Measurements from ENCODE around the gene MT2A. TPM values are rescaled to one million over a fixed set of nuclear protein-coding genes. Genes with fewer than 3 reads are reported as not detected.

MT2A gene
- total RNA-seq, 1 donor from 2014 or later = 220 TPM

- ATAC-seq = peak; percentile 63
Observed at GRCh38 chr16:56600398-56600999, 7.9 kb upstream of the MT2A start.

- no peak for ATAC-seq
Observed at GRCh38 chr16:56601325-56601724, 7.1 kb upstream of the MT2A start.

- ATAC-seq = no peak
Observed at GRCh38 chr16:56603589-56603988, 4.8 kb upstream of the MT2A start.

GRCh38 chr16:56604966-56605365 lies 3.4 kb upstream of the MT2A start:
- no peak for ATAC-seq

GRCh38 chr16:56605475-56605874 lies 2.9 kb upstream of the MT2A start:
- ATAC-seq = no peak

GRCh38 chr16:56606071-56606475 lies 2.3 kb upstream of the MT2A start:
- ATAC-seq = no peak

GRCh38 chr16:56606476-56607108 lies 1.8 kb upstream of the MT2A start:
- no peak for ATAC-seq

GRCh38 chr16:56607109-56607618 lies 1.2 kb upstream of the MT2A start:
- ATAC-seq = peak; percentile 65

- ATAC-seq = no peak
Observed at GRCh38 chr16:56607675-56608042, 725 bp upstream of the MT2A start.

- no peak for ATAC-seq
Observed at GRCh38 chr16:56608876-56609462, 585 bp downstream of the MT2A start.

- ATAC-seq = no peak
Observed at GRCh38 chr16:56609463-56609921, 1.1 kb downstream of the MT2A start.

GRCh38 chr16:56610017-56610608 lies 1.7 kb downstream of the MT2A start:
- ATAC-seq = peak; percentile 34

- no peak for ATAC-seq
Observed at GRCh38 chr16:56610609-56611111, 2.3 kb downstream of the MT2A start.

- ATAC-seq = no peak
Observed at GRCh38 chr16:56611281-56611833, 3.0 kb downstream of the MT2A start.

GRCh38 chr16:56613706-56614105 lies 5.3 kb downstream of the MT2A start:
- ATAC-seq = no peak

- no peak for ATAC-seq
Observed at GRCh38 chr16:56614549-56614991, 6.2 kb downstream of the MT2A start.

GRCh38 chr16:56615353-56615752 lies 7.0 kb downstream of the MT2A start:
- ATAC-seq = no peak

GRCh38 chr16:56616608-56617211 lies 8.3 kb downstream of the MT2A start:
- peak; percentile 9 for ATAC-seq

- peak; percentile 82 for ATAC-seq
Observed at GRCh38 chr16:56617212-56618085, 9.1 kb downstream of the MT2A start.

- no peak for ATAC-seq
Observed at GRCh38 chr16:56618138-56618537, 9.8 kb downstream of the MT2A start.

- no peak for ATAC-seq
Observed at GRCh38 chr16:56620339-56620897, 12.0 kb downstream of the MT2A start.

Data from esophagus mucosa (tissue), 1 donor.